Ishikawa (cell line): Measurements from ENCODE around the gene ACTG1.

Source experiments
- CEBPB ChIP-seq: IDR thresholded peaks from 2 replicates; pipeline ENCODE4 v1.6.1; 2012
- EP300 ChIP-seq: IDR thresholded peaks from 2 replicates; pipeline ENCODE4 v1.6.1; 2012; ENCODE audit warnings: borderline replicate concordance
- FOXM1 ChIP-seq: IDR thresholded peaks from 2 replicates; pipeline ENCODE4 v1.6.1; 2012; ENCODE audit warnings: low read depth, borderline replicate concordance
- NFIC ChIP-seq: IDR thresholded peaks from 2 replicates; pipeline ENCODE4 v1.6.1; 2012
- RAD21 ChIP-seq: IDR thresholded peaks from 2 replicates; pipeline ENCODE4 v1.6.1; 2012; ENCODE audit warnings: low read depth
- TAF1 ChIP-seq: IDR thresholded peaks from 2 replicates; pipeline ENCODE4 v1.6.1; 2012; ENCODE audit warnings: low read depth, mild to moderate bottlenecking
- TEAD4 ChIP-seq: IDR thresholded peaks from 2 replicates; pipeline ENCODE4 v1.6.1; 2012
- YY1 ChIP-seq: IDR thresholded peaks from 2 replicates; pipeline ENCODE4 v1.6.1; 2012; ENCODE audit warnings: low read depth
- TF ChIP-seq, protein P1 (sequence below): IDR thresholded peaks from 2 replicates; pipeline ENCODE4 v1.6.1; 2012; ENCODE audit warnings: low read depth, mild to moderate bottlenecking
- TF ChIP-seq, protein P2 (sequence below): IDR thresholded peaks from 2 replicates; pipeline ENCODE4 v1.6.1; 2012

DNA sequence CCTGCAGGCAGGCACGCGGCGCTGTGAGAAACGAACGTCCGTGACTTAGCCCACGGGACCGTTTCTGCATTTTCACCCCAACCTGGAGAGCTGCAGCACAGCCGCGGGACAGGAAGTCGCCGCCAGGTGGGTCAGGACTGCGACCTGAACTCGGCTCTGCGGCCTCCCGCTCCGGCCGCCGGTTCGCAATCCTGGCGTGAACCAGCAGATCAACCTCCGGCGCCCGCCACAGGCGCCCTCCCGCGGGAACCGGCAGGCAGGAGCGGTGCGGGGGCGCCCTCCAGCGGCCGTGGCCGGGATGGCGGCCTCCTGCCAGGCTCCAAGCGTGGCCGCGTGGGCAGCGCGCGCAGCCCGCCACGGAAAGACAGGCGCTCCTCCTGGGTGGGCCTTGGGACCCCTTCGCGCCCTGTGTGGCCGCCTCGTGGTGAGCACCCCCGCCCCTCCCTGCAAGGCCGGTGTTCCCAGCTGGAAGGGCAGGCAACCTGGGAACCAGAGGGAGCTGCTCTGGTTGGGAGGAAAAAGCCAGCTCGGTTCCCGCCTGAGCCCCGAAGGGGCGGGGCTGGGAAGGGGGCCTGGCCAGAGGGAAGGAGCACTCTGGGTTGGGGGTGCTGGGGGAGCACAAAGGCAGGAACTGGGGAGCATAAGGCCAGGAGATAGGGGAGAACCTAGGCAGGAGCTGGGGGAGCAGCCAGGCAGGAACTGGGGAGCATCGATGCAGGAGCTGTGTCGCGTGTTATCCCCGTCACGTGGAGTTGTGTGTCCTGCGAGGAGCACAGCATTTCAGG lies 28.2 kb downstream of the ACTG1 start:
- TF ChIP-seq RAD21 (peak; percentile 92), FOXM1 (no peak), NFIC (no peak), YY1 (no peak), TEAD4 (no peak), CEBPB (no peak), EP300 (0 out of 2 replicates have a peak, but pooled peaks have one; percentile 16), TAF1 (no peak)
- TF ChIP-seq, protein P1, sequence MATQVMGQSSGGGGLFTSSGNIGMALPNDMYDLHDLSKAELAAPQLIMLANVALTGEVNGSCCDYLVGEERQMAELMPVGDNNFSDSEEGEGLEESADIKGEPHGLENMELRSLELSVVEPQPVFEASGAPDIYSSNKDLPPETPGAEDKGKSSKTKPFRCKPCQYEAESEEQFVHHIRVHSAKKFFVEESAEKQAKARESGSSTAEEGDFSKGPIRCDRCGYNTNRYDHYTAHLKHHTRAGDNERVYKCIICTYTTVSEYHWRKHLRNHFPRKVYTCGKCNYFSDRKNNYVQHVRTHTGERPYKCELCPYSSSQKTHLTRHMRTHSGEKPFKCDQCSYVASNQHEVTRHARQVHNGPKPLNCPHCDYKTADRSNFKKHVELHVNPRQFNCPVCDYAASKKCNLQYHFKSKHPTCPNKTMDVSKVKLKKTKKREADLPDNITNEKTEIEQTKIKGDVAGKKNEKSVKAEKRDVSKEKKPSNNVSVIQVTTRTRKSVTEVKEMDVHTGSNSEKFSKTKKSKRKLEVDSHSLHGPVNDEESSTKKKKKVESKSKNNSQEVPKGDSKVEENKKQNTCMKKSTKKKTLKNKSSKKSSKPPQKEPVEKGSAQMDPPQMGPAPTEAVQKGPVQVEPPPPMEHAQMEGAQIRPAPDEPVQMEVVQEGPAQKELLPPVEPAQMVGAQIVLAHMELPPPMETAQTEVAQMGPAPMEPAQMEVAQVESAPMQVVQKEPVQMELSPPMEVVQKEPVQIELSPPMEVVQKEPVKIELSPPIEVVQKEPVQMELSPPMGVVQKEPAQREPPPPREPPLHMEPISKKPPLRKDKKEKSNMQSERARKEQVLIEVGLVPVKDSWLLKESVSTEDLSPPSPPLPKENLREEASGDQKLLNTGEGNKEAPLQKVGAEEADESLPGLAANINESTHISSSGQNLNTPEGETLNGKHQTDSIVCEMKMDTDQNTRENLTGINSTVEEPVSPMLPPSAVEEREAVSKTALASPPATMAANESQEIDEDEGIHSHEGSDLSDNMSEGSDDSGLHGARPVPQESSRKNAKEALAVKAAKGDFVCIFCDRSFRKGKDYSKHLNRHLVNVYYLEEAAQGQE: no peak
- TF ChIP-seq, protein P2, sequence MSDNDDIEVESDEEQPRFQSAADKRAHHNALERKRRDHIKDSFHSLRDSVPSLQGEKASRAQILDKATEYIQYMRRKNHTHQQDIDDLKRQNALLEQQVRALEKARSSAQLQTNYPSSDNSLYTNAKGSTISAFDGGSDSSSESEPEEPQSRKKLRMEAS: peak; percentile 71
